ENCODE results near the gene HIBADH. TPM values are rescaled to one million over a fixed set of nuclear protein-coding genes. Genes with fewer than 3 reads are reported as not detected.
"Not testable (repeated sequence)": the region's sequence is repeated elsewhere in the genome, so short reads cannot be mapped to it uniquely, and the experiment has no call there.

Gene HIBADH
- total RNA-seq, 1 donor from 2014 or later: 26.5 TPM

- DNase-seq (ENCODE audit: low spot score): no peak
Observed at GRCh38 chr7:27510541-27510940, 152.1 kb downstream of the HIBADH start.

GRCh38 chr7:27501879-27502278, 160.8 kb downstream of the HIBADH start:
- not testable (repeated sequence) for DNase-seq (ENCODE audit: low spot score)

GRCh38 chr7:27501001-27501400, 161.7 kb downstream of the HIBADH start:
- no peak for DNase-seq (ENCODE audit: low spot score)

- DNase-seq (ENCODE audit: low spot score): no peak
Observed at GRCh38 chr7:27492224-27492623, 170.5 kb downstream of the HIBADH start.

DNA sequence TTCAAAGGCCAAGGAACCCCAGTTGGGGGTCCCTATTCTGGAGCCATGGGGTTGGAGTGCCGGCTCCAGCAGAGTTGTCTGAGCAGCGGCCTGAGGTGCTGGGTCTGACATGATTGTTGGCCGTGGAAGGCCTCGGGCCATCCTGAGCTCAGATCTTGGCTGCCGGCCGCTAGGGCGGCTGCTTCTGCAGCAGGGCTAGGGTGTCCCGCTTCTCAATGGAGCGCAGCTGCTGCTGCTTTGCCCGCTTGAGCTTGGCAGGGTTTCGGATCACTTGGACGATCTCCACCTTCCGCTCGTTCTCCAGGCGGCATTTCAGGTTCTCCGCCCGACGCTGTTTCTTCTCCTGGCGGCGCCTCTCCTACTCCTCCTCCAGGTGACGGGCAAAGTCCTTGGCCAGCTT, 171.1 kb downstream of the HIBADH start:
- DNase-seq (ENCODE audit: low spot score): no peak

- DNase-seq (ENCODE audit: low spot score): no peak
Observed at GRCh38 chr7:27487509-27487908, 175.2 kb downstream of the HIBADH start.

GRCh38 chr7:27484451-27484850, 178.2 kb downstream of the HIBADH start:
- no peak for DNase-seq (ENCODE audit: low spot score)

DNA sequence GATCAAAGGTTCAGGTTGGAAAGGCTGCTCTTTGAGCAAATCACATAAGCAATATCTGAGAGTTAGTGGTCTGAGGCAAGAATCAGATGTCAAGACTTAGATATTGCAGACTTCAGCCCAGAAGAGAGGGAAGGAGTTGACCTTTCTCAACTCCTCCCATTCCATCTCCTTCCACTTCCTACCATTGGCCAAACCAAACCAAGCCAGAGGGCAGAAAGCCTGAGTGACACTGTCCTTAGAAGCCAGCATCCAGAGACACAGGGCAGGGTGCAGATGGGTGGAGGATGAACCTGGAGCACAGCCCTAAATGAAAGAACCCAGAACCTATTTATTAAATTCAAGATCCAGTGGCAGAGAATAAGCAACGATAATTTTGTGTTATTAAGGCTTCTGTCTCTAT, 180.5 kb downstream of the HIBADH start:
- no peak for DNase-seq (ENCODE audit: low spot score)

GRCh38 chr7:27478556-27478955, 184.1 kb downstream of the HIBADH start:
- DNase-seq (ENCODE audit: low spot score): no peak

GRCh38 chr7:27478084-27478483, 184.6 kb downstream of the HIBADH start:
- no peak for DNase-seq (ENCODE audit: low spot score)

DNA sequence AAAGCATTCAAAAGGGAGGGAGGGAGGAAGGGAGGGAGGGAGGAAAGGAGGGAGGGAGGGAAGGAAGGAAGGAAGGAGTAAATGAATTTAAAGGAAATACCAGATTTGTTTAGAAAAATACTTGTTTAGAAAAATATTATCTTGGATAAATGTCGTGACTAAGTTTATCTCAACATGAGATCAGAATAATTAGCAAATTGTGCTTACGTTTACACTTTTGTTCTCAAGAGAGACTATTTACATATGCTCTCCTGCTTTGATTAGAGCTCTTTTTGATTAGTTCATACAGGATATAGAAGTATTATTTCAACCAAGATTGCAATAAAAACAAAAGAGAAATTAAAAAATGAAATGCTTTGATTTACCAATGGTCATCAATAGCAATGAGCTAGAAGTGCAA, 186.2 kb downstream of the HIBADH start:
- DNase-seq (ENCODE audit: low spot score): no peak

Other genes starting within 250 kb of the HIBADH start
- 82.8 TPM for gene TAX1BP1, start 77.3 kb upstream of the HIBADH start, total RNA-seq (ENCODE audit: insufficient read depth, low replicate concordance)